SU-DHL-6 (cell line): ENCODE results near the gene GRID2.

ENCODE experiments used
- H2AFZ ChIP-seq: fragments of 200-600 bp; sonication (generic); 2 replicates; pipeline ENCODE4 v1.6.1; 2014; ENCODE audit warnings: low read depth, mild to moderate bottlenecking, moderate library complexity, mixed read lengths, antibody characterized with exemption, low read length; ENCODE audit not compliant: severe bottlenecking
- H3F3A ChIP-seq: fragments of 200-600 bp; shearing (Covaris generic); 2 replicates; pipeline ENCODE4 v1.6.0; 2016; ENCODE audit warnings: antibody characterized with exemption, mild to moderate bottlenecking; ENCODE audit not compliant: insufficient read depth
- H3K27ac ChIP-seq: fragments of 200-600 bp; sonication (generic); 2 replicates; pipeline ENCODE4 v1.5.1; 2016; ENCODE audit warnings: low read depth, mild to moderate bottlenecking, low read length, moderate library complexity, mixed read lengths
- H3K27me3 ChIP-seq: fragments of 200-600 bp; sonication (generic), shearing (Covaris generic); 2 replicates; pipeline ENCODE4 v1.6.0; 2014; ENCODE audit warnings: mild to moderate bottlenecking, low read length
- H3K36me3 ChIP-seq: fragments of 200-600 bp; sonication (generic); 2 replicates; pipeline ENCODE4 v1.6.1; 2014; ENCODE audit warnings: mild to moderate bottlenecking, low read length, mixed read lengths
- H3K4me2 ChIP-seq: fragments of 300-600, 200-600 bp; shearing (Covaris generic), sonication (generic); 2 replicates; pipeline ENCODE4 v1.6.0; 2014; ENCODE audit warnings: low read length, low read depth, mild to moderate bottlenecking; ENCODE audit not compliant: poor library complexity, severe bottlenecking
- H3K4me3 ChIP-seq: fragments of 200-600 bp; sonication (generic); 2 replicates; pipeline ENCODE4 v1.5.1; 2014; ENCODE audit warnings: antibody characterized with exemption, low read length, mild to moderate bottlenecking, mixed read lengths; ENCODE audit not compliant: insufficient read depth, poor library complexity, severe bottlenecking
- H3K79me2 ChIP-seq: fragments of 200-600 bp; sonication (generic); 2 replicates; pipeline ENCODE4 v1.6.1; 2014; ENCODE audit warnings: mild to moderate bottlenecking, low read length, moderate library complexity; ENCODE audit not compliant: insufficient read depth
- H3K9ac ChIP-seq: fragments of 200-600 bp; sonication (generic); 2 replicates; pipeline ENCODE4 v1.7.0; 2014; ENCODE audit warnings: mild to moderate bottlenecking, low read length
- H3K9me2 ChIP-seq: fragments of 200-600 bp; sonication (generic); replicated peaks from 2 replicates; pipeline ENCODE4 v1.6.1; 2014; ENCODE audit warnings: low read length; ENCODE audit not compliant: insufficient read depth
- H3K9me3 ChIP-seq: fragments of 200-600 bp; sonication (generic); 2 replicates; pipeline ENCODE4 v1.6.1; 2014; ENCODE audit warnings: low read length, mixed read lengths; ENCODE audit not compliant: insufficient read depth
- H4K20me1 ChIP-seq: fragments of 200-600 bp; sonication (generic); 2 replicates; pipeline ENCODE4 v1.6.1; 2014; ENCODE audit warnings: low read depth, mild to moderate bottlenecking, antibody characterized with exemption, low read length, moderate library complexity, mixed read lengths
- EZH2phosphoT487 ChIP-seq: fragments of 200-600 bp; sonication (generic), shearing (Covaris generic); conservative IDR thresholded peaks from 2 replicates; pipeline ENCODE4 v1.6.1; 2018; ENCODE audit warnings: mild to moderate bottlenecking, antibody characterized with exemption, low read length, moderate library complexity, mixed read lengths
- TF ChIP-seq, protein P1 (sequence below): fragments of 200-600 bp; sonication (generic); IDR thresholded peaks from one replicate; pipeline ENCODE4 v1.5.1; 2017; ENCODE audit warnings: antibody characterized with exemption, mild to moderate bottlenecking, low read length, moderate library complexity; ENCODE audit not compliant: insufficient read depth, poor library complexity, severe bottlenecking

GRID2 gene

DNA sequence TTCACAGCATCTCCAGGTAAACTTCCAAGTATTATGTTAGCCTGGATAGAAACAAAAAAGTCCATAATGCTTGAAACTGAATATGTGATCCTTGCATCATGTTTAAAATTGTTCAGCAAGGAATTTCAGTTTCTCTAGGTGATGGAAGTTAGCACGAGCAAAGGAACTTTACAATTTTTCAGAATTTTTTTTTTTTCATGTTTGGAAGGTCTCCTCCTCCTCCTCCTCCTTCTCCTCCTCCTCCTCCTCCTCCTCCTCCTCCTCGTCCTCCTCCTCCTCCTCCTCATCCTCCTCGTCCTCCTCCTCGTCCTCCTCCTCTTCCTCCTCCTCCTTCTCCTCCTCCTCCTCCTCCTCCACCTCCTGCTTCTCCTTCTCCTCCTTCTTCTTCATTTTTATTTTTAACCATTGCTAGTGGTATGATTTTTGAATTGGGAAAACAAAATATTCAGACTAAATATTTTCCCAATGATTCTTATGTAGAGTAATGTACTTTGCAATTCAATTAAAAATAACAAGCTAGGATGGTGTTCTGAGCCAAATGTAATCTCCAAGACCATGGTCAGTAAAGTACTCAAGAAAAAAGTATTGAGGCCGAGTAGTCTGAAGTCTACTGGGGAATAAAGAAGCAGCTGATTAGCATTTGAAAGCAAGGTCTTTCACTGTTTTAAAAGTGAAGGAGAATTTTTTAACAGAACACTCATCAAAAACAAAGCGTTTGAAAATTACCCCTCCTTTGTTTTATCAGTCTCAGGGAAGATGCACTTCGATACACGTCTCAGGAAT, 1103.9 kb downstream of the GRID2 start:
- Histone ChIP-seq H3K9me2 (no peaks in the 10 kb centered on the region), H3K79me2 (no peaks in the 10 kb centered on the region), H3K27ac (no peak overlapping the region), H3K27me3 (no peaks in the 10 kb centered on the region), H2AFZ (no peak overlapping the region), H3K9me3 (no peaks in the 10 kb centered on the region), H4K20me1 (no peaks in the 10 kb centered on the region), H3K4me2 (no peak overlapping the region), H3K36me3 (no peaks in the 10 kb centered on the region), H3K4me3 (no peak overlapping the region), H3F3A (no peaks in the 10 kb centered on the region), H3K9ac (no peak overlapping the region)
- TF ChIP-seq, protein P1, sequence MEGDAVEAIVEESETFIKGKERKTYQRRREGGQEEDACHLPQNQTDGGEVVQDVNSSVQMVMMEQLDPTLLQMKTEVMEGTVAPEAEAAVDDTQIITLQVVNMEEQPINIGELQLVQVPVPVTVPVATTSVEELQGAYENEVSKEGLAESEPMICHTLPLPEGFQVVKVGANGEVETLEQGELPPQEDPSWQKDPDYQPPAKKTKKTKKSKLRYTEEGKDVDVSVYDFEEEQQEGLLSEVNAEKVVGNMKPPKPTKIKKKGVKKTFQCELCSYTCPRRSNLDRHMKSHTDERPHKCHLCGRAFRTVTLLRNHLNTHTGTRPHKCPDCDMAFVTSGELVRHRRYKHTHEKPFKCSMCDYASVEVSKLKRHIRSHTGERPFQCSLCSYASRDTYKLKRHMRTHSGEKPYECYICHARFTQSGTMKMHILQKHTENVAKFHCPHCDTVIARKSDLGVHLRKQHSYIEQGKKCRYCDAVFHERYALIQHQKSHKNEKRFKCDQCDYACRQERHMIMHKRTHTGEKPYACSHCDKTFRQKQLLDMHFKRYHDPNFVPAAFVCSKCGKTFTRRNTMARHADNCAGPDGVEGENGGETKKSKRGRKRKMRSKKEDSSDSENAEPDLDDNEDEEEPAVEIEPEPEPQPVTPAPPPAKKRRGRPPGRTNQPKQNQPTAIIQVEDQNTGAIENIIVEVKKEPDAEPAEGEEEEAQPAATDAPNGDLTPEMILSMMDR = no peak
- TF ChIP-seq EZH2phosphoT487 = no peak

DNA sequence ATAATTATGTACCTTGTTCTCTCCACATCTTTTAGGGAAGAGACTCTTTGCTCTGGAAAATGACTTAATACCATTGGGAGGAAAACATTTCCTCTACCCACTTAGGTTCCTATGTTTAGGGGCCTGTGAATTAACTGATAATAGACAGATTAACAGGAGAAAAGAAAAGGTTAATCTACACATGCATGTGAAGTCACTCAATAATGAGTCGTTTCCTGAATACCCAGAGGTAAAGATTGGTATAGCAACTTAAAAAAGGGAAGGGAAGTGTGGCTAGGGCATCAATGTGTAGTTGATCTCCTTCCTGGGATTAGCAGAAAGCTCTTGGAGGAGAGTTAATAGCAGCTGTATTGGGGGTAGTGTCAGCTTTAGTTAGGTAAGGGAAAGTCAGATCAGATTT, 1105.3 kb downstream of the GRID2 start:
- Histone ChIP-seq H3K79me2 (no peaks in the 10 kb centered on the region), H3K4me2 (no peak overlapping the region), H4K20me1 (no peaks in the 10 kb centered on the region), H3K27ac (no peak overlapping the region), H3F3A (no peaks in the 10 kb centered on the region), H3K4me3 (no peak overlapping the region), H3K27me3 (no peaks in the 10 kb centered on the region), H2AFZ (no peak overlapping the region), H3K9me2 (no peaks in the 10 kb centered on the region), H3K9ac (no peak overlapping the region), H3K9me3 (no peaks in the 10 kb centered on the region), H3K36me3 (no peaks in the 10 kb centered on the region)
- TF ChIP-seq, protein P1 = no peak
- no peak for TF ChIP-seq EZH2phosphoT487

GRCh38 chr4:93414041-93414550, 1110.3 kb downstream of the GRID2 start:
- Histone ChIP-seq H3F3A (no peaks in the 10 kb centered on the region), H3K4me2 (no peak overlapping the region), H4K20me1 (no peaks in the 10 kb centered on the region), H3K9ac (no peak overlapping the region), H3K27ac (no peak overlapping the region), H3K9me2 (no peaks in the 10 kb centered on the region), H3K4me3 (no peak overlapping the region), H3K9me3 (no peaks in the 10 kb centered on the region), H2AFZ (no peak overlapping the region), H3K27me3 (no peaks in the 10 kb centered on the region), H3K79me2 (no peaks in the 10 kb centered on the region), H3K36me3 (no peaks in the 10 kb centered on the region)
- TF ChIP-seq, protein P1 = no peak
- no peak for TF ChIP-seq EZH2phosphoT487
